Endothelial cell of umbilical vein (primary cell): Measurements from ENCODE around the gene RPSA. TPM values are rescaled to one million over a fixed set of nuclear protein-coding genes. Genes with fewer than 3 reads are reported as not detected.

Experiments
- BruUV-seq: library from RNA; stranded (reverse); fragments of 400-500 nt; replicated peaks from 2 replicates; lab custom pipeline; 2021; lab: Mats Ljungman, UMichigan
- CTCF ChIA-PET: fragments of 300-600, 350-600 bp; sonication (Branson Sonifier 250); formaldehyde crosslinking; loops from one replicate; lab custom pipeline; 2021; ENCODE audit warnings: antibody characterized with exemption, inconsistent platforms; lab: Charles Lee
- POLR2A ChIA-PET: fragments of 300-600, 350-600 bp; sonication (Branson Sonifier 250); formaldehyde crosslinking; loops from one replicate; lab custom pipeline; 2021; ENCODE audit warnings: antibody characterized with exemption, inconsistent platforms; lab: Charles Lee
- DNase-seq: peaks from one replicate; pipeline ENCODE4 v3.0.0-alpha.2; 2011; ENCODE audit warnings: low read depth, low spot score
- FAIRE-seq: peaks from 2 replicates; lab custom pipeline; 2011; peaks lifted over from hg19 to GRCh38; lab: Jason Lieb, UNC
- H2AFZ ChIP-seq: 2 replicates; pipeline ENCODE4 v1.6.0; 2012; ENCODE audit warnings: low read depth, low read length, control low read depth, inconsistent platforms
- H3K27ac ChIP-seq: 2 replicates; pipeline ENCODE4 v1.5.1; 2011; ENCODE audit warnings: low read depth, mild to moderate bottlenecking, control low read depth, low read length, moderate library complexity; ENCODE audit not compliant: insufficient read depth
- H3K27me3 ChIP-seq, 2 experiments: 2 replicates each; pipeline versions ENCODE4 v1.6.0 to v1.6.1; 2011; ENCODE audit warnings: low read length in 2 of 2, mixed read lengths in 1 of 2; ENCODE audit not compliant: control insufficient read depth in 2 of 2, insufficient read depth in 2 of 2
- H3K36me3 ChIP-seq, 2 experiments: 2 replicates in 1 of 2; 3 replicates in 1 of 2; pipeline ENCODE4 v1.5.1; 2011; ENCODE audit warnings: low read length in 2 of 2, mild to moderate bottlenecking in 1 of 2, moderate library complexity in 1 of 2; ENCODE audit not compliant: control insufficient read depth in 2 of 2, insufficient read depth in 2 of 2; ENCODE audit errors: extremely low read depth in 1 of 2
- H3K4me1 ChIP-seq: 3 replicates; pipeline ENCODE4 v1.5.1; 2011; ENCODE audit warnings: mild to moderate bottlenecking, low read length; ENCODE audit not compliant: control insufficient read depth, insufficient read depth; ENCODE audit errors: extremely low read depth
- H3K4me2 ChIP-seq: 2 replicates; pipeline ENCODE4 v1.6.1; 2011; ENCODE audit warnings: low read length, control low read depth, mixed read lengths; ENCODE audit not compliant: insufficient read depth
- H3K4me3 ChIP-seq, 3 experiments: fragments of 200-600 bp in 1 of 3; sonication (generic), shearing (Covaris generic) in 1 of 3; replicated peaks in 1 of 3; 2 replicates each; pipeline ENCODE4 v1.5.1; 2011 to 2016; ENCODE audit warnings: control low read depth in 3 of 3, low read length in 3 of 3, mild to moderate bottlenecking in 2 of 3, inconsistent platforms in 1 of 3, low read depth in 1 of 3, moderate library complexity in 1 of 3; ENCODE audit not compliant: insufficient read depth in 1 of 3
- H3K79me2 ChIP-seq: 2 replicates; pipeline ENCODE4 v1.6.0; 2012; ENCODE audit warnings: low read length, inconsistent platforms; ENCODE audit not compliant: control insufficient read depth, insufficient read depth
- H3K9ac ChIP-seq: replicated peaks from 2 replicates; pipeline ENCODE3; 2011; ENCODE audit warnings: low read length, control low read depth; ENCODE audit not compliant: insufficient read depth; ENCODE audit errors: extremely low read depth
- H3K9me1 ChIP-seq: replicated peaks from 3 replicates; pipeline ENCODE4 v1.6.0; 2011; ENCODE audit warnings: mild to moderate bottlenecking, low read length; ENCODE audit not compliant: control insufficient read depth, insufficient read depth; ENCODE audit errors: extremely low read depth
- H3K9me3 ChIP-seq: replicated peaks from 2 replicates; pipeline ENCODE4 v1.5.1; 2012; ENCODE audit warnings: low read length, inconsistent platforms; ENCODE audit not compliant: control insufficient read depth, insufficient read depth
- H4K20me1 ChIP-seq: replicated peaks from 2 replicates; pipeline ENCODE3; 2011; ENCODE audit warnings: mild to moderate bottlenecking, low read length; ENCODE audit not compliant: control insufficient read depth, insufficient read depth; ENCODE audit errors: extremely low read depth
- CTCF ChIP-seq, 2 donors: IDR thresholded peaks; 1 replicate in 1 of 2; 2 replicates in 1 of 2; pipeline ENCODE4 v1.5.1; 2011; ENCODE audit warnings: low read length in 2 of 2, mild to moderate bottlenecking in 2 of 2, moderate library complexity in 2 of 2, control low read depth in 1 of 2, inconsistent platforms in 1 of 2, low read depth in 1 of 2; ENCODE audit not compliant: insufficient read depth in 1 of 2; ENCODE audit errors: extremely low read depth in 1 of 2
- FOS ChIP-seq: IDR thresholded peaks from 2 replicates; pipeline ENCODE4 v1.6.1; 2011; ENCODE audit warnings: mild to moderate bottlenecking, low read length, moderate library complexity, borderline replicate concordance; ENCODE audit not compliant: insufficient read depth
- GATA2 ChIP-seq: IDR thresholded peaks from 2 replicates; pipeline ENCODE4 v1.7.0; 2011; ENCODE audit warnings: low read depth, mild to moderate bottlenecking, moderate library complexity, mixed read lengths, low read length; ENCODE audit not compliant: insufficient read length, insufficient read depth
- MAX ChIP-seq: IDR thresholded peaks from 2 replicates; pipeline ENCODE4 v1.6.1; 2011; ENCODE audit not compliant: insufficient read depth, insufficient read length
- MYC ChIP-seq: IDR thresholded peaks from one replicate; pipeline ENCODE4 v1.6.1; 2011; ENCODE audit warnings: mild to moderate bottlenecking, low read depth, low read length
- POLR2A ChIP-seq: IDR thresholded peaks from 2 replicates; pipeline ENCODE4 v1.6.1; 2012; ENCODE audit warnings: low read depth, mild to moderate bottlenecking, control low read depth, low read length
- POLR2AphosphoS5 ChIP-seq: IDR thresholded peaks from 2 replicates; pipeline ENCODE4 v1.6.1; 2012; ENCODE audit warnings: low read depth, mild to moderate bottlenecking, control low read depth, low read length, moderate library complexity; ENCODE audit not compliant: insufficient read depth
- dilution Hi-C: fragments of 300-500 bp; cut with MboI; formaldehyde crosslinking; loops from one replicate; pipeline ENCODE4 v1.15.0; 2019; ENCODE audit warnings: low sequenced_read_pairs; ENCODE audit not compliant: extremely low pct_ligation_motif_present
- intact Hi-C: fragments of 100-400 bp; cut with micrococcal nuclease; formaldehyde crosslinking; loops from one replicate; pipeline ENCODE4 v1.10.0; 2022
- polyA plus RNA-seq, 4 experiments: library from polyadenylated mRNA; depleted of rRNA in 3 of 4; stranded (reverse) in 3 of 4; unstranded in 1 of 4; fragments of >200 nt; gene quantifications; 2 replicates each; pipeline versions ENCODE4 v1.2.1 to v1.2.3, GENCODE V29; 2011 to 2012; ENCODE audit warnings: missing spikeins in 1 of 4
- total RNA-seq: library from RNA; stranded (reverse); gene quantifications from 2 replicates; pipeline ENCODE4 v1.2.3, GENCODE V29; 2021

Gene RPSA
- total and polyA plus RNA-seq, 2 donors (not counting 3 experiments of a cell fraction or from before 2014, with no cell fraction given): 1,357 to 3,687 TPM

DNA sequence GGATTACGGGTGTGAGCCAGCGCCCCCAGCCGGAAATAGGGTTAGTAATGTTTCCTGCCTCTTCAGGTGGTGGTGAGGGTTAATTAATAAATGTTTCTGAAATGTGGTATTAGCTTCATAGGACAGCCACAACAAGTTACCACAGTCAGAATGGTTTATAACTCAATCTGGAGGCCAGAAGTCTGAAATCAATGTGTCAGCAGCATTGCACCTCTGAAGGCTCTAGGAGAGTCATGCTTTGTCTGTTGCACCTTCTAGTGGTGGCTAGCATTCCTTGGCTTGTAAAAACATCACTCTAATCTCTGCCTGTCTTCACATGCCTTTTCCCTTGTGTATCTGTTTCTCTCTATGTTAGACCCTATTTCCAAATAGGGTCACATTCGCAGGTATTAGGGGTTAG is 7.8 kb upstream of the RPSA start:
- intact Hi-C loops (no loop called here), dilution Hi-C loops (no loop called here)
- no peak for FAIRE-seq
- Histone ChIP-seq H3K4me3 (no peak overlapping the region), H2AFZ (no peak overlapping the region), H4K20me1 (no peaks in the 10 kb centered on the region), H3K36me3 (peaks cover 6 to 9% of the 10 kb centered on the region in 2 experiments), H3K9me3 (no peaks in the 10 kb centered on the region), H3K4me1 (no peaks in the 10 kb centered on the region), H3K27ac (no peak overlapping the region), H3K9ac (no peak overlapping the region), H3K27me3 (no peaks in the 10 kb centered on the region), H3K4me2 (no peak overlapping the region), H3K9me1 (no peaks in the 10 kb centered on the region), H3K79me2 (no peaks in the 10 kb centered on the region)
- no peak for DNase-seq
- TF ChIP-seq GATA2: no peak
- TF ChIP-seq POLR2AphosphoS5: no peak
- no peak for TF ChIP-seq POLR2A
- TF ChIP-seq CTCF (IDR thresholded peaks at IDR 0.05; ENCODE audit: extremely low read depth in 1 of 2, insufficient read depth in 1 of 2, low read depth in 1 of 2, low read length in 2 of 2): no peak
- TF ChIP-seq MAX: no peak
- TF ChIP-seq MYC: no peak
- TF ChIP-seq FOS: no peak
- BruUV-seq: no TSS peak
- ChIA-PET CTCF (interaction anchor here (1.8 kb wide), 1 partner anchor 20 kb away, joined by 3 read pairs; no protein-coding TSS in a partner anchor), POLR2A (no interaction called here)
